GM12864 (cell line): ENCODE measurements around the gene PPARA.

Source experiments
- DNase-seq: peaks from one replicate; pipeline ENCODE4 v3.0.0-alpha.2; 2011; ENCODE audit warnings: low read depth
- H3K4me3 ChIP-seq: 2 replicates; pipeline ENCODE4 v1.5.1; 2011; ENCODE audit warnings: mild to moderate bottlenecking, low read depth, low read length, control low read depth
- CTCF ChIP-seq: IDR thresholded peaks from 2 replicates; pipeline ENCODE4 v1.5.1; 2011; ENCODE audit warnings: low read depth, mild to moderate bottlenecking, moderate library complexity, low read length, control low read depth, inconsistent platforms; ENCODE audit errors: missing control alignments

The PPARA gene

GRCh38 chr22:46229701-46230100 is 79.4 kb downstream of the PPARA start:
- no peak overlapping the region for H3K4me3 ChIP-seq
- no peak for DNase-seq
- TF ChIP-seq CTCF, result no peak

GRCh38 chr22:46230262-46230901 is 80.1 kb downstream of the PPARA start:
- H3K4me3 ChIP-seq, result no peak overlapping the region
- no peak for TF ChIP-seq CTCF
- DNase-seq, result no peak

GRCh38 chr22:46233231-46233630 is 82.9 kb downstream of the PPARA start:
- H3K4me3 ChIP-seq, result no peak overlapping the region
- no peak for TF ChIP-seq CTCF
- no peak for DNase-seq

- TF ChIP-seq CTCF, result no peak
- DNase-seq, result no peak
- no peak overlapping the region for H3K4me3 ChIP-seq
Observed at GRCh38 chr22:46234969-46235368, 84.6 kb downstream of the PPARA start.

- no peak for DNase-seq
- TF ChIP-seq CTCF, result no peak
Observed at GRCh38 chr22:46237453-46238124, 87.3 kb downstream of the PPARA start.

GRCh38 chr22:46238541-46238940 is 88.2 kb downstream of the PPARA start:
- no peak for TF ChIP-seq CTCF
- H3K4me3 ChIP-seq, result no peak overlapping the region
- no peak for DNase-seq

More at GRCh38 chr22:46237453-46238124, 87.3 kb downstream of the PPARA start:
- H3K4me3 ChIP-seq, result no peak overlapping the region
